ENCODE data around the gene CIBAR2. TPM values are rescaled to one million over a fixed set of nuclear protein-coding genes. Genes with fewer than 3 reads are reported as not detected.

The CIBAR2 gene
- total and polyA plus RNA-seq, 11 donors = not detected

DNA sequence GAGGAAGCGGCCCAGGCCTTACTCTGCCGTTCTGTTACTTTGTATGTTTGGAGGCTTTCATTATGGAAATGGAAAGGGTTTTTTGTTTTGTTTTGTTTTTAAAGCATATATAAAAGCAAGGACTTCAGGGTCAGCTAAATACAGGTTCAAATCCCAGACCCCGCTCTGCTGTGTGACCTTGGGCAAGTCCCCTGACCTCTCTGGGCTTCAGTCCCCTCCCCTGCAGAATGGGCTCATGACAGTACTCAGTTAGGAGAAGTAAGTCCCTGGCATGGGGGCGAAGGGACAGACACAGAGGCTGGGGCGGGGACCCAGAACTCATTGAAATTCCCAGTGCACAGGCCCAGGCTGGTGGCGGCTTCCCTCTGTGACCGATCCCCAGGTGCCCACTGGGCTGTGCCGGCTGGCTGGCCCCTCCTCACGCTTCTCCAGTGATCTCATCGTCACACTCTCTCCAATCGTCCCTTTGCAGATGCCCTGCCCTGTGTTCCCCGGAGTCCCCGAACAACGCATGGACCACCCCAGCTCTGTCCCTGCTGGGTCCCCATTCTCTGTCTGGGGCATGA, 979 bp upstream of the CIBAR2 start:
- Histone ChIP-seq H3K27ac (no peak overlapping the region), H3K27me3 (no peaks in the 10 kb centered on the region), H3K4me3 (no peak overlapping the region), H3K9me3 (no peaks in the 10 kb centered on the region), H3K36me3 (no peaks in the 10 kb centered on the region), H3K4me1 (peaks cover 0 to 9% (median 1%) of the 10 kb centered on the region in 12 donors)
- WGBS, 4 donors = 85 to 91% (median 88%) methylated on average over 14 of the region's 14 CpGs
- intact Hi-C loops (cut with DNase I) = loop anchor here in 3 of 10 donors (10.0 kb wide), 6 partner anchors 132 to 602 kb away; partner anchors contain the start of gene GSE1 (in 1 of the 3)
- no peak for TF ChIP-seq CTCF (IDR thresholded peaks at IDR 0.05)
- DNase-seq = no peak
- ATAC-seq = no peak

- DNase-seq (no peak), ATAC-seq (no peak)
- 84 to 92% (median 89%) methylated on average over 7 to 9 of the region's 9 CpGs for WGBS, 4 donors
- H3K36me3 ChIP-seq = no peaks in the 10 kb centered on the region
- H3K9me3 ChIP-seq = no peaks in the 10 kb centered on the region
- intact Hi-C loops (cut with DNase I) = loop anchor here in 3 of 10 donors (10.0 kb wide), 6 partner anchors 134 to 604 kb away; partner anchors contain the start of gene GSE1 (in 1 of the 3)
- no peaks in the 10 kb centered on the region for H3K27me3 ChIP-seq
- H3K27ac ChIP-seq = no peak overlapping the region
- no peak overlapping the region for H3K4me3 ChIP-seq
- TF ChIP-seq POLR2A (IDR thresholded peaks at IDR 0.05) (no peak), CTCF (IDR thresholded peaks at IDR 0.05) (no peak)
- H3K4me1 ChIP-seq = peaks cover 0 to 9% (median 1%) of the 10 kb centered on the region in 12 donors
Observed at GRCh38 chr16:85111184-85111583, 1.1 kb downstream of the CIBAR2 start.

- Histone ChIP-seq H3K4me1 (peaks cover 0 to 10% (median under 1%) of the 10 kb centered on the region in 12 donors), H3K27ac (no peak overlapping the region), H3K27me3 (no peaks in the 10 kb centered on the region), H3K9me3 (no peaks in the 10 kb centered on the region), H3K4me3 (no peak overlapping the region), H3K36me3 (no peaks in the 10 kb centered on the region)
- intact Hi-C loops (cut with DNase I) = loop anchor here in 3 of 10 donors (10.0 kb wide), 6 partner anchors 135 to 605 kb away; partner anchors contain the start of gene GSE1 (in 1 of the 3)
- ATAC-seq (no peak), DNase-seq (no peak)
- 96 to 98% (median 97%) methylated on average over 15 to 19 of the region's 19 CpGs for WGBS, 4 donors
- TF ChIP-seq CTCF (IDR thresholded peaks at IDR 0.05) (no peak), POLR2A (IDR thresholded peaks at IDR 0.05) (no peak)
Observed at GRCh38 chr16:85110105-85110504, 2.2 kb downstream of the CIBAR2 start.

GRCh38 chr16:85107532-85107931, 4.7 kb downstream of the CIBAR2 start:
- H3K27ac ChIP-seq = no peak overlapping the region
- H3K27me3 ChIP-seq = no peaks in the 10 kb centered on the region
- peaks cover 0 to 25% (median 0%) of the 10 kb centered on the region in 12 donors for H3K4me1 ChIP-seq
- DNase-seq (no peak), ATAC-seq (no peak)
- no peaks in the 10 kb centered on the region for H3K9me3 ChIP-seq
- H3K36me3 ChIP-seq = no peaks in the 10 kb centered on the region
- 81 to 87% (median 83%) methylated on average over 11 of the region's 11 CpGs for WGBS, 4 donors
- intact Hi-C loops (cut with DNase I) = loop anchor here in 2 of 10 donors (10.0 kb wide), 2 partner anchors 607 to 617 kb away; no protein-coding TSS in a partner anchor
- TF ChIP-seq POLR2A (IDR thresholded peaks at IDR 0.05) = no peak
- no peak for TF ChIP-seq CTCF (IDR thresholded peaks at IDR 0.05)
- H3K4me3 ChIP-seq = no peak overlapping the region
